Left cardiac atrium (tissue), 4 donors: Measurements from ENCODE around the gene BBC3. TPM values are rescaled to one million over a fixed set of nuclear protein-coding genes. Genes with fewer than 3 reads are reported as not detected.
A peak's percentile ranks its signal among the peaks of the same experiment; 100 is the strongest.

ENCODE experiments used
- ATAC-seq, 2 donors: fragments of 200-7000 bp; cut with Tn5 transposase; one replicate each; pipeline ENCODE4 v1.9.1; 2020; ENCODE audit warnings: mild to moderate bottlenecking in 2 of 2, moderate library complexity in 2 of 2
- DNase-seq: peaks from one replicate; pipeline ENCODE4 v3.0.0-alpha.2; 2020
- intact Hi-C, 2 donors: fragments of 100-400 bp; cut with DNase I; formaldehyde crosslinking; loops; one replicate each; pipeline versions ENCODE4 v1.14.1 to v1.15.1; 2022 to 2023
- total RNA-seq, 2 donors: library from RNA; stranded (reverse); fragmentation: NEBNext Ultra II Directional; extraction: Animal tissue kit (Norgen Biotek cat#: 25700); gene quantifications; one replicate each; pipeline ENCODE4 v1.2.1, GENCODE V29; 2021
- donor health status: DM: no; HTN: yes; CAD: no.
- donor health status: DM: no; HTN: yes; CAD: no; lungs with severe emphysema.
- donor health status: DM: yes; HTN: yes; CAD: no.
- donor health status: Dilated cardiomyopathy.

Gene BBC3
- total RNA-seq, 2 donors from 2014 or later: 2.9 to 4.1 TPM

DNA sequence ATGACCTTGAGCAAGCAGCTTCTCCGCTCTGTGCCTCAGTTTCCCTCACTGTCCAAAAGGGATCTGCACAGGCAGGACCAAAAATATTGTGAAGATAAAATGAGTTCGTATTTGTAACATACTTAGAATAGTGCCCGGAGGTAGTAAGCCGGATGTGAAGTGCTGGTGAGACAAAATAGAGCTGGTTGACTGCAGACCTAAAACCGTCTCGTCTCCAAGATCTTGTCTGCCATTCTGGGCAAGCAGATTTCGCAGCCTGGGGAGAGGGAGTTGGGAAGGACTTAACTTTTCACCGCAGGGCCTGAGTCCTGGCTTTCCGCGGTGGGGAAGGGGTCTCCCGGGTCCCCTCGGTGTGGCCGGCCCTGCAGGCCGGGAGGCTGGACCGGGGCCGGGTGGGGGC lies 8.2 kb upstream of the BBC3 start:
- intact Hi-C loops: no loop called here
- no peak for DNase-seq

DNA sequence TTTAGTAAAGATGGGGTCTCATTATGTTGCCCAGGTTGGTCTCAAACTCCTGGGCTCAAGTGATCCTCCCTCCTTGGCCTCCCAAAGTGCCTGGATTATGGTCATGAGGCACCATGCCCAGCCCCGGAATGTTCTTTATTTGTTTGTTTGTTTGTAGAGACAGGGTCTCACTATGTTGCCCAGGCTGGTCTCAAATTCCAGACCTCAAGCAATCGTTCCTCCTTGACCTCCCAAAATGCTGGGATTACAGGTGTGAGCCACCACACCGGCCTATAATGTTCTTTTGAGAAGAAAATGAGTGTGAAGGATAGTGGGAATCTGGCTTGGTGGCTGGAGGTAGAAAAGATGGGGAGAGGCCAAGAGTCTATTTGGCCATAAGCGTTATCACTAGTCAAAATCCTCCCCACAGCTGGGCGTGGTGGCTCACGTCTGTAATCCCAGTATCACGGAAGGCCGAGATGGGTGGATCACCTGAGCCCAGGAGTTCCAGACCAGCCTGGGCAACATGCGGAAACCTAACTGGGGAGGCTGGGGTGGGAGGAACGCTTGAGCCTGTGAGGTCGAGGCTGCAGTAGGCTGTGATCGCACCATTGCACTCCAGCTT lies 5.2 kb upstream of the BBC3 start:
- ATAC-seq: no peak
- DNase-seq: no peak
- intact Hi-C loops: no loop called here

More for the DNA sequence above, 8.2 kb upstream of the BBC3 start:
- ATAC-seq: no peak

DNA sequence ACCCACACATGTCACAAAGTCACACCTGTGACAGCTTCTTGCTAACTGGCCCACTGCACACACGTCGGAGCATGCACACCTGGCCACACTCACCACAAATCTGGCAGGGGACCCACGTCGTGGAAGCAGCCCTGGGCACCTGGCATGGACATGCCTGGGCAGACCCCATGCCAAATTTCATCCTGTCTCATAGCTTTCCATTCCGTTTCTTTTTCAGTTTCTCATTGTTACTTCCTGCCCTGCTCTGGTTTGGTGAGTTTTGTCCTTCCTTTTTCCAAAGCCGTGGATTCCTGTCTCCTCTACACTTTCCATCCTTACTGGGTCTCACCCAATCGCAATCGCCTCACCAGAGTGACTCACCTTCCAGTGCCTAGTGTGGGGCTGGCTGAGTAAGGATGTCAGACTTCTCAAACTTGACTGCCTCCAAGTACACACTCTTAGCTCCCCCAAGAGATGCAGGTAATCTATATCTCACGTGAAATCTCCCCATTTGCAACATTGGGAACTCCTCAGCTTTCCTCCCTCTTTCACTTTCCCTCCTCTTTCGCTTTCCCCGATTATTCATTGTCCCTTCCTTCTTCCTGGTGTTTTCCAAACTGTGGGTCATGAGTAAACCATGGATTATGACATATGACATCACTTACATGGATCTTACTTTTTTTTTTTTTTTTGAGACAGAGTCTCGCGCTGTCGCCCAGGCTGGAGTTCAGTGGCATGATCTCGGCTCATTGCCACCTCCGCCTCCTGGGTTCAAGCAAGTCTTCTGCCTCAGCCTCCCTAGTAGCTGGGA lies 1.6 kb upstream of the BBC3 start:
- DNase-seq (no peak), ATAC-seq (no peak)
- intact Hi-C loops: no loop called here

DNA sequence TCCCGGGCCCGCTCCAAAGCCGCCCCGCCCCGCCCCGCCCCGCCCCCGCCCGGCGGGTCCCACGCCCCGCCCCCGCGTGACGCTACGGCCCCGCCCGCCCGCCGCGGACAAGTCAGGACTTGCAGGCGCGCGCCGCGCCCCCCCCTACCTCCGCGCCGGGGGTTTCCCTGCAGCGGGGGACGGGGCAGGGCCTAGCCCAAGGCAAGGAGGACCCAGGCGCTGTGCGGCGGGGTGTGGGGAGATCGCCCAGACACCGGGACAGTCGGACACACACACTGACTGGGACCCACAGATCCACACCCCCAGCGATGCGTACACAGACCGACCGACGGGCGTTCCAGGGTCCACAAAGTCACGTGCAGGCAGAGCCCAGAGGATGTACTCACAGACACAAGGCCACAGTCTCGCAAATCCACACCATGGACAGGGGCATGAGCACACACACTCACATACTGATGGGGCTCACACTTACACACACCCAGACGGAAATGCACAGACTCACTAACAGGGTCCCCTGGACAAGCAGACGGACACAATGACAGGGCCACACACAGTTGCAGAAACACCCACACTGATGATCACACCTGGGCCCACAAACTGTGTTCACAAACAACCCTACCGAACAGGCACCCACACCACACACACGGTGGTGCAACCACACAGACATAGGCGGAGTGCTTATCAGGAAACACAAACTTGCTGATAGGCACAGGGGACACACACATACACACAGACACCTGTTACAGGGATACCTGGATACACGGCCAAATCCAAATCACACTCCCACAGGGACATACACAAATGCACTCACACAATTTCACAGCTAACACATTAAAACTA lies 436 bp upstream of the BBC3 start:
- peak; percentile 90 for DNase-seq
- ATAC-seq: peak; percentile 38 to 62
- intact Hi-C loops: no loop called here

DNA sequence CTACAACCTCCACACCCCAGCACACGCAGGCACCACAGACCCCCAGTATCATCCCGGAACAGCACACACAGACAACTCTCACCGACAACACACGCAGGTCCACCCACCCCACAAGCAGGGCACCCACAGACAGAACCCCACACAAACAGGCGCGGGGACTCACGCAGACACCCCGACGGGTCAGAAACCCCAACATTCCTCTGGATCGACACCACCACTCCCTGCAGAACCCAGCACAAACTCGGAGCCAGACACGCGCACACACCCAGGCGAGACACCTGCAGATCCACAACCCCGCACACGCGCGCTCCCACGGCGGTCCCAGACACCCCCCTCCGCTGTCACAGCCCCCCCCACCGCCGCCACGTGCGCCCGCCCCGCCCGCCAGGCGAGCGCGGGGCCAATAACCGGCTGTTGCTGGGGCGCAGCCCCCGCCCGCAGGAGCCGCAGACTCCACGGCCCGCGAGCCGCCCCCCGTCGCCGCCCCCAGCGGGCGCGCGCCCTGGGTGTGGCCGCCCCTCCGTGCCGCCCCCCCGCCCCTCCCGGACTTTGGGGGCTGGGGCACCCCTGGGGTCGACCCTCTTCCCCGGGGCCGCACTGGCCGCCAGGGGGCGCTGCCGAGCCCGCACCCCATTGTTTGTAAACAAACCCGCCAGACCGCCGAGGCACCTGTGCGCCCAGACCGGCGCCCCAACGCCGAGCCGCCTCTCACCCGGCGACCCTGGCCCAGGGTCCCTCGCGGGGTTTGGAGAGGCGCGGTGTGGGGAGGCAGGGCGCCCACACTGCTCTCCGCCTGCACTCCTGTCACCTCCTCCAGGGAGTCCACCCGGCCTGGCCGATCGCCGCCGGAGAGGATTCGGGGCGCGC lies 712 bp downstream of the BBC3 start:
- peak; percentile 72 for DNase-seq
- intact Hi-C loops: no loop called here
- peak in 1 of 2 donors; percentile 4 for ATAC-seq

DNA sequence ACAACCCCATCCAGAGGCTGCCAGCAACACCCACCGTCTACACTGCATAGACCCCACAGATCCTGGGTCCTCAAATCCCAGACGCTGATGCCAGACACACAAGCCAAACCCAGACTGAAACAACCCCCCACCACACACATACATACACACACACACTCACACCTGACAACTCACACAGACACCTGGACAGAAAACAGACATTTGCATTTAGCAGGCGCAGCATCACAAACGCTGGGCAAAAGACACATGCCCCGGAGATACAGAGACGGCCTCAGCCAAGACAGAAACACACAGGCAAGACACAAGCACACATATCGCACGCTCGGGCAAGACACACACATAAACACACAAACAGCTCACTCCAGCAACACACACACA lies 1.3 kb downstream of the BBC3 start:
- no peak for ATAC-seq
- intact Hi-C loops: no loop called here
- no peak for DNase-seq

DNA sequence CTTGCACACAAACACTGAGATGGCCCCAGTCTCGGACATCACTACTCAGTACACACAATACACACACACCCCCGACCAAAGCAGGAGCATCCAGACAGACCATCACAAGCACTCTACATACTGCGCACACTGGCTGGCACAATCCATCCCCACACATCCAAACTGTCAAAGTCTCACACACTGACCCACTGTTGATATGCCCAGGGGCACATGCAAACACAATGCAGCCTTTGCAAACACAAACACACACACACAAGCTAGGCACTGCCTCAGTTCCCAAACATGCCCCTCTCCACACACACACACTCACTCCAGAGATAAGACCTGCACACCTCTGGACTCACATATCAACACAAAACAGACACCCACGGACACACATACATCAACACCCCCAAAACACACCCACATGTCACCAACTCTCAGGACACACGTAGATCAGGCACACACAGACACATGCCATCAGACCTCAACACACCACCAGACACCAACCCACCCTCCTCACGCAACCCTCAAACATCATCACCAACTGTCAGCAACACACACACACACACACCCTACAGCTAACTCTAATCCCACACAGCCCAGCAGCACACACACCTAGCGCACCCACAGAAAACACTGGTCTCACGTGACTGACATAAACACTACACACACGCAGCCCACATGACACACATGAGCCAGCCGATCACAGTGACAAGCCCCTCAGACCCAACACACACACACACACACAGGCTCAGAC lies 1.9 kb downstream of the BBC3 start:
- ATAC-seq (no peak), DNase-seq (no peak)
- intact Hi-C loops: no loop called here

DNA sequence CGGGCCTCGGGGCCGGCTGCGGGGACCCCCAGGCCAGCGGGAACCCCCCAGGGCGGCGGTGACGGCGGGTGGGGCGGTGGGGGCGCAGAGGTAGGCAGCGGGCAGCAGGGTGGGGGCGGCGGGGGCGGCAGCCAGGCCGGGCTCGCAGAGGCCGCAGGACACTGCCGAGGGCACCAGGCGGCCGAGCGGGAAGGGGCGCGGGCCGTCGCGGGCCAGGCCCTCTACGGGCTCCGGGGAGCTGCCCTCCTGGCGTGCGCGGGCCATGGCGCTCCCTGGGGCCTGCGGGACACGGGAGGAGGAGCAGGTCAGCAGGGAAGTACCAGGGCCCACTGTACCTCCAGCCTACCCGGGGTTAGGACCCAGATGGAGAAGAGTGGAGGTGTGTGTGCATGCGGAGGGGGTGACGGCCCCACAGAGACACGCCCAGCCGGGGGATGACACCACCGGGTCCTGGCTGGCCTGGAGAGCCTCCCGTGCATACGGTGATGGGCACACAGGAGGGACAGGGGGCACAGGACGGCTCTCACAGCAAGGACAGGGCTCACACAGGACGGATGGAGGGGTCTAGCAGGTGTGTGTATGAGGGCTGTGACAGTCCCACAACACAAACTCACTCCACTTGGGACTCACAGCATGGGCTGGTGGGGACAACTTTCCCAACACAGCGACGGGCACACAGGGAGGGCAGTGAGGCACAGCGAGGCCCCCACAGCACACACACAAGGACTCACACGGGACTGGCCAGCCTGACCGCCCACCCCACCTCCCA lies 2.6 kb downstream of the BBC3 start:
- intact Hi-C loops: no loop called here
- ATAC-seq (peak in 1 of 2 donors; percentile 0), DNase-seq (peak; percentile 60)

DNA sequence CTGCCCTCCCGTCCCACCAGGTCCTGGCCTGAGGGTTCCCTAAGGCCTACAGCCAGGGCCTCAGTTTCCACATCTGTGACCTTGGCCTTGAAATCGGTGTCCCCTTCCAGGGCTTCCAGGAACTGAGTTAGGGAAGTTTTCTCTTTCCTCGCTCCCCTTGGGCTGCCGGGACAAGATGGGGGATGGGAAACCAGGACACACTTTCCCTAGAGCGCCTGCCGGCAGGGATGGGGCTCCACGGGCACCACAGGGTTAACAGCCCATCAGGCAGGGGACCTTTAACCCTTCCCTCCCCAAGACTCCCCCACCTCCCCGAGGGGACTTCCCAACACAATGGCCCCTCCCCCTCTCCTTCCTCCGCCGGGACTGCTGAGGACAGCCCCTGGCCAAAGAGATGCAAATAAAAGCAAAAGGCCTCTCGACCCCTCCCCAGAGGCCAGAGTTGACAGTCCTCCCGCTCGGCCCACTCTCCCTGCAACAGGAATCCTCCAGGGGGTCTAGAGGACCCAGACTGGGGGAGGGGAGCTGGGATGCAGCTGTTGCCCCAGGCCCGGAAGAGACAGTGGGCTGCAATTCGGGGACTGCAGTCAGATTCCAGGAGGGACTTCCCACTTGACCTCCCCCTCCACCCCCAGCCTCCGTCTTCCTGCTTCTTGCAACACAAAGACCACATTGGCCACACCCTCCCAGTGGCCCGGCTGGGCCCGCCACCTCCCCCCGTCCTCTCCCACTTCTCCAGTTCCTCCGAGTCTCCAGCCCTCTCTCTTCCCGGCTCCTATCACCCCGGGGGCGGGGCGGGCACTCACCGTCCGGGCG lies 3.4 kb downstream of the BBC3 start:
- DNase-seq: peak; percentile 93
- intact Hi-C loops: no loop called here
- peak; percentile 43 to 57 for ATAC-seq

DNA sequence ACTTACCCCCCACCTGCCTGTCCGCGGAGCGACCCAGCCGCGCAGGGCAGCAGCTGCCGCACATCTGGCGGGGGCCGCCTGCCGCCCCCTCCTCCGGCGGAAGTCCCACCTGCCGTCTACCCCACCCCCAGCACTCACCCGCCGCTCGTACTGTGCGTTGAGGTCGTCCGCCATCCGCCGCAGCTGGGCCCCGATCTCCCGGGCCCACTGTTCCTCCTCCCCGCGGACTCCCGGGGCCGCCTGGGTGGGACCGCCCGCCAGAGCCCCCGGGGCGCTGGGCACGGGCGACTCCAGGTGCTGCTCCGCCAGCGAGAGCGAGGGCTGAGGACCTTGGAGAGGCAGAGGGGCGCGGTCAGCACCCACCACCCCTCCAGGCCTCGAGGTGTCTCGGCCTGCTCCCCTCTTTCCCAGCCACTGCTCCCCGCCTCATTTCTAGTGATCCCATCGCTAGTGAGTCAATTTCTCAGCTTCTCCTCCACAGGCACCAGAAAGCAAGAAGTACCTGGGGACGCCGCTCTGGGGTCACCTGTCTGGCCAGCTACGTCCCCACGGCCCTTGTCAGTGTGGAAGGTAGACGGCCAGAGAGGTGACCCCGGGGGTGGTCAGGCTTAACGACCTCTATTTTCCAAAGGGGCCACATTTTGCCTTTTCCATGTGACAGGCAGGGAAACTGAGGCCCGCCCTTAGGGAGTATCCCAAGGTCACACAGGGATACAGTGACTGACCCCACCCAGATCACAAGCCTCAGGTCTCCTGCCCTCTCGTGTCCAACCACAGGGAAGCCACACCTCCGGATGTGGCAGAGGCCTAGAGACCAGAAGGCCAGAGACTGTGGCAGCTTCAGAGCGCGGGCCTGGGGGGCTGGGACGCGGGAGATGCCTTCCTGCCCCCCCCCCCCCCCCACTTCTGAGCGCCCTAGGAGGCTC lies 4.3 kb downstream of the BBC3 start:
- DNase-seq: peak; percentile 87
- peak; percentile 41 to 70 for ATAC-seq
- intact Hi-C loops: no loop called here

DNA sequence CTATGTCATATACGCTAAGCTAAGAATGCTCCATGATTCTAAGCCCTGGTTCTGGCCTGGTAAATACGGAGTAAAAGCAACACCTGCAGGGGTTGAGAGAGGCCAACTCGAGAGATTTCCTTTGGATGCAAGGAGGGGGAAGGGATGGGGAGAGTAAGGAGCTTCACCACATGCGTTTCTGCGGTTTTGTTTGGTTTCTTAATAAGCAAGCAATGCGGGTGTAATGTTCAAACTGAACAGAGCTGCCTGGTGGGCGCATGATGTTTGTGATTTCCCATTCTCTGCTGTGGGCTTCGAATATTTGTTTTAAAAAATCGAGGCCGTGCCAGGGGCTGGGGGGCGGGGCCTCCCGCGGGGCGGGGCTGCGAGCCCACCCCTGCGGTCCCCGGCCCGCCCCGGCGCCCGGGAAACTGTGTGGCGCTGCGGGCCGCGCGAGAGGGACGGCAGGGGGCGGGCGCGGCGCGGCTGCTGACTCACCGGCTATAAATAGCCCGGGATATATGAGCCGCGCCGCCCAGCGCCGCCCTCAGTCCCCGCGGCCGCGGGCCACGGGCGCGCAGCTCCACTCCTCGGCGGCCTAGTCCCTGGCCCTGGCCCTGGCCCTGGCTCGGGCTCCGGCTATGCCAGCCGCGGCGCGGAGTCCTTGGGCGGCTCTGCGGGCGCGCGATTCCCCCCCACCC lies 5.1 kb downstream of the BBC3 start:
- intact Hi-C loops: no loop called here

DNA sequence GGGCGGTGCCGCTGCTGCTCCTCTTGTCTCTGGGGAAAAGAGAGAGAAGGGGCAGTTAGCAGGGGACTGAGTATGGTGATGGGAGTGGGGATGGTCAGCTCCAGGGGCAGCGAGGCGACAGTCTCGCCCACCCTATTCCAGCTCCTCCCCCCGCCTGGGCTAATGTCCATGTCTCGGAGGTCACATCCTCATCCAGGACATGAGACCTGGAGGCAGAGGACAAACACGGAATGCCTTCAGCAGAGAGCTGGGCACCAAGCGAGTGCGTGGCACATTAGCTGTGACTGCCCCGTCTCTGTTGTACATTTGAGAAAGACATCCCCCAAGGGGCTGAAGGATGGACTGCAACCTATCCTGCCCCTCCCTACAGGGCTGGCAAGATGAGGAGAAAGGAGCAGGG lies 9.1 kb downstream of the BBC3 start:
- intact Hi-C loops: no loop called here
- no peak for ATAC-seq
- DNase-seq: no peak

More for the DNA sequence above, 5.1 kb downstream of the BBC3 start:
- ATAC-seq (peak; percentile 79 to 83), DNase-seq (peak; percentile 91)

DNA sequence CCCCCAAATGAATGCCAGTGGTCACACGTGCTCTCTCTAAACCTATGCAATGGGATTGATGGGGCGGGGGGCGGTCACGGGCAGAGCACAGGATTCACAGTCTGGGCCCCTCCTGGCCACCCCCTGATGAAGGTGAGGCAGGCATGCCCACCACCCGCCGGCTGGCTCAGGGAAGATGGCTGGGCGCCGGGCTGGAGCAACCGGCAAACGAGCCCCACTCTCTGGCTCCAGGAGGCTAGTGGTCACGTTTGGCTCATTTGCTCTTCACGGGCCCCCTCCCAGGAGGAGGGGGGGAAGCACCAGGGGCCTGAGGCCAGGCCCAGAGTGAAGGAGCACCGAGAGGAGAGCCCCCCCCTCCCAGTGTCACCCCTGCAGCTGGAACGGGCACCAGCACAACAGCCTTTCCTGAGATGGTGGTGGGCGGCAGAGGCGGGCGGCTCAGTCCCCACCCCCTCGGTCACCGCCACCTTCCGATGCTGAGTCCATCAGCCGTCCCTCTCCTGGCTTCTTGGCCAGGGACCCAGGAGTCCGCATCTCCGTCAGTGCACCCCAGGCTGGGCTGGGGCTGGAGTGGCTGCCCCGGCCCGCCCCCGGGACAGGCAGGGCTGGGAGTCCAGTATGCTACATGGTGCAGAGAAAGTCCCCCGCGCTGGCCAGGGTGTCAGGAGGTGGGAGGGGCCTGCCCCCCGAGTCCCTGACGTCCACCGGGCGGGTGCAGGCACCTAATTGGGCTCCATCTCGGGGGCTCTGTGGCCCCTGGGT lies 9.7 kb downstream of the BBC3 start:
- ATAC-seq (no peak), DNase-seq (no peak)
- intact Hi-C loops: no loop called here

DNA sequence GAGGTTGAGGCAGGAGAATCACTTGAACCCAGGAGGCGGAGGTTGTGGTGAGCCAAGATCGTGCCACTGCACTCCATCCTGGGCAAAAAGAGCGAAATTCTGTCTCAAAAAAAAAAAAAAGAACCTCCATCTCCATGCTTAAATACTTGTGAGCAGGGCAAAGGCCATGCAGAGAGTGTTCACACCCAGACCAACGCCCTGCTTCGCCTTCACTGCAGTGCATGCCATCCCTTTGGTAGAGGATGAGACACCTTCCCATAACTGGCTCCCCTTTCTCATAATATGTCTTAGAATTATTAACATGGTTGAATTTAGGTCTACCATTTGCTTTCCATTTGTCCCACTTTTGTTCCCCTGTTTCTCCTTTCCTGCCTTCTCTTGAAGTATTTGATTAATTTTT lies 15.4 kb downstream of the BBC3 start:
- no peak for ATAC-seq
- DNase-seq: no peak
- intact Hi-C loops: no loop called here
